HUES6 (cell line): ENCODE results near the gene SFT2D1.

Source experiments
- H3K27ac ChIP-seq: 2 replicates; pipeline ENCODE4 v1.7.0; 2013; ENCODE audit warnings: low read depth, mild to moderate bottlenecking, low read length, inconsistent platforms
- H3K27me3 ChIP-seq: 2 replicates; pipeline ENCODE4 v1.6.1; 2013; ENCODE audit warnings: low read length; ENCODE audit not compliant: control insufficient read depth, insufficient read depth
- H3K36me3 ChIP-seq: 2 replicates; pipeline ENCODE4 v1.6.1; 2013; ENCODE audit warnings: low read length; ENCODE audit not compliant: control insufficient read depth, insufficient read depth
- H3K4me1 ChIP-seq: 2 replicates; pipeline ENCODE4 v1.6.1; 2013; ENCODE audit warnings: low read length; ENCODE audit not compliant: control insufficient read depth, insufficient read depth
- H3K4me3 ChIP-seq: 2 replicates; pipeline ENCODE4 v1.5.1; 2013; ENCODE audit warnings: low read depth, low read length
- H3K9ac ChIP-seq: one replicate; pipeline ENCODE4 v1.6.1; 2013; ENCODE audit warnings: mild to moderate bottlenecking, low read length
- H3K9me3 ChIP-seq: 2 replicates; pipeline ENCODE4 v1.6.1; 2013; ENCODE audit warnings: low read depth, low read length; ENCODE audit not compliant: control insufficient read depth, insufficient read depth

Gene SFT2D1

GRCh38 chr6:166306378-166307081, 35.8 kb downstream of the SFT2D1 start:
- Histone ChIP-seq H3K9me3 (no peaks in the 10 kb centered on the region), H3K4me1 (peaks cover 15% of the 10 kb centered on the region; the same call in 1 of the 2 replicates), H3K36me3 (no peaks in the 10 kb centered on the region), H3K27me3 (peaks cover 61% of the 10 kb centered on the region), H3K27ac (no peak overlapping the region), H3K9ac (no peak overlapping the region), H3K4me3 (no peak overlapping the region; the same call in 1 of the 2 replicates)

- Histone ChIP-seq H3K4me3 (no peak overlapping the region), H3K27ac (no peak overlapping the region)
Observed at GRCh38 chr6:166305562-166306117, 36.7 kb downstream of the SFT2D1 start.

GRCh38 chr6:166304106-166304505, 38.2 kb downstream of the SFT2D1 start:
- no peak overlapping the region for H3K4me3 ChIP-seq
- H3K36me3 ChIP-seq = no peaks in the 10 kb centered on the region
- H3K9me3 ChIP-seq = no peaks in the 10 kb centered on the region
- H3K27ac ChIP-seq = no peak overlapping the region
- H3K9ac ChIP-seq = no peak overlapping the region
- peaks cover 44% of the 10 kb centered on the region for H3K27me3 ChIP-seq
- 0 out of 2 replicates have a peak, but pooled peaks cover 6% of the 10 kb centered on the region for H3K4me1 ChIP-seq

More at GRCh38 chr6:166305562-166306117, 36.7 kb downstream of the SFT2D1 start:
- peaks cover 59% of the 10 kb centered on the region for H3K27me3 ChIP-seq
- H3K4me1 ChIP-seq = peaks cover 15% of the 10 kb centered on the region; the same call in 1 of the 2 replicates
- no peaks in the 10 kb centered on the region for H3K9me3 ChIP-seq
- no peaks in the 10 kb centered on the region for H3K36me3 ChIP-seq
- no peak overlapping the region for H3K9ac ChIP-seq

- Histone ChIP-seq H3K4me3 (no peak overlapping the region), H3K9me3 (peaks cover 6% of the 10 kb centered on the region; the same call in 1 of the 2 replicates), H3K9ac (no peak overlapping the region), H3K36me3 (no peaks in the 10 kb centered on the region), H3K27ac (no peak overlapping the region), H3K27me3 (peaks cover 21% of the 10 kb centered on the region), H3K4me1 (no peaks in the 10 kb centered on the region)
Observed at GRCh38 chr6:166301611-166302529, 40.5 kb downstream of the SFT2D1 start.

GRCh38 chr6:166300357-166300987, 41.9 kb downstream of the SFT2D1 start:
- H3K36me3 ChIP-seq = no peaks in the 10 kb centered on the region
- H3K9me3 ChIP-seq = peaks cover 20% of the 10 kb centered on the region; the same call in 1 of the 2 replicates
- H3K4me3 ChIP-seq = no peak overlapping the region
- no peak overlapping the region for H3K27ac ChIP-seq
- no peaks in the 10 kb centered on the region for H3K4me1 ChIP-seq
- no peak overlapping the region for H3K9ac ChIP-seq
- peaks cover 7% of the 10 kb centered on the region for H3K27me3 ChIP-seq

- Histone ChIP-seq H3K9me3 (peaks cover 25% of the 10 kb centered on the region; the same call in 1 of the 2 replicates), H3K4me3 (no peak overlapping the region), H3K27ac (no peak overlapping the region), H3K27me3 (no peaks in the 10 kb centered on the region), H3K9ac (no peak overlapping the region), H3K4me1 (no peaks in the 10 kb centered on the region), H3K36me3 (no peaks in the 10 kb centered on the region)
Observed at GRCh38 chr6:166297606-166298005, 44.7 kb downstream of the SFT2D1 start.

- Histone ChIP-seq H3K4me3 (no peak overlapping the region), H3K9me3 (peaks cover 25% of the 10 kb centered on the region; the same call in 1 of the 2 replicates), H3K36me3 (no peaks in the 10 kb centered on the region), H3K4me1 (no peaks in the 10 kb centered on the region), H3K27ac (no peak overlapping the region), H3K9ac (no peak overlapping the region), H3K27me3 (no peaks in the 10 kb centered on the region)
Observed at GRCh38 chr6:166296035-166296883, 46.1 kb downstream of the SFT2D1 start.

GRCh38 chr6:166293731-166294584, 48.4 kb downstream of the SFT2D1 start:
- H3K36me3 ChIP-seq = no peaks in the 10 kb centered on the region
- H3K9me3 ChIP-seq = peaks cover 25% of the 10 kb centered on the region; the same call in 1 of the 2 replicates
- no peak overlapping the region for H3K9ac ChIP-seq
- no peak overlapping the region for H3K4me3 ChIP-seq
- no peaks in the 10 kb centered on the region for H3K27me3 ChIP-seq
- H3K27ac ChIP-seq = no peak overlapping the region
- no peaks in the 10 kb centered on the region for H3K4me1 ChIP-seq

GRCh38 chr6:166289207-166290060, 52.9 kb downstream of the SFT2D1 start:
- Histone ChIP-seq H3K4me1 (peaks cover 6% of the 10 kb centered on the region; the same call in 1 of the 2 replicates), H3K9me3 (no peaks in the 10 kb centered on the region), H3K36me3 (no peaks in the 10 kb centered on the region), H3K27ac (no peak overlapping the region), H3K4me3 (no peak overlapping the region), H3K27me3 (peaks cover 3% of the 10 kb centered on the region; the same call in 1 of the 2 replicates), H3K9ac (no peak overlapping the region)
